Subcutaneous adipose tissue (tissue), 4 donors: Measurements from ENCODE around the gene EGF. TPM values are rescaled to one million over a fixed set of nuclear protein-coding genes. Genes with fewer than 3 reads are reported as not detected.

Experiments
- total RNA-seq, 4 donors: library from RNA; depleted of rRNA; stranded (reverse); fragments of >200 nt; gene quantifications; one replicate each; pipeline ENCODE4 v1.1.0, GENCODE V29; 2016
- TF ChIP-seq, protein P1 (sequence below): fragments of 450-650 bp; IDR thresholded peaks from one replicate; pipeline ENCODE4 v1.5.1; 2016; ENCODE audit warnings: low read depth, mild to moderate bottlenecking, control low read depth, antibody characterized with exemption, moderate library complexity

EGF gene
- total RNA-seq, result not detected

DNA sequence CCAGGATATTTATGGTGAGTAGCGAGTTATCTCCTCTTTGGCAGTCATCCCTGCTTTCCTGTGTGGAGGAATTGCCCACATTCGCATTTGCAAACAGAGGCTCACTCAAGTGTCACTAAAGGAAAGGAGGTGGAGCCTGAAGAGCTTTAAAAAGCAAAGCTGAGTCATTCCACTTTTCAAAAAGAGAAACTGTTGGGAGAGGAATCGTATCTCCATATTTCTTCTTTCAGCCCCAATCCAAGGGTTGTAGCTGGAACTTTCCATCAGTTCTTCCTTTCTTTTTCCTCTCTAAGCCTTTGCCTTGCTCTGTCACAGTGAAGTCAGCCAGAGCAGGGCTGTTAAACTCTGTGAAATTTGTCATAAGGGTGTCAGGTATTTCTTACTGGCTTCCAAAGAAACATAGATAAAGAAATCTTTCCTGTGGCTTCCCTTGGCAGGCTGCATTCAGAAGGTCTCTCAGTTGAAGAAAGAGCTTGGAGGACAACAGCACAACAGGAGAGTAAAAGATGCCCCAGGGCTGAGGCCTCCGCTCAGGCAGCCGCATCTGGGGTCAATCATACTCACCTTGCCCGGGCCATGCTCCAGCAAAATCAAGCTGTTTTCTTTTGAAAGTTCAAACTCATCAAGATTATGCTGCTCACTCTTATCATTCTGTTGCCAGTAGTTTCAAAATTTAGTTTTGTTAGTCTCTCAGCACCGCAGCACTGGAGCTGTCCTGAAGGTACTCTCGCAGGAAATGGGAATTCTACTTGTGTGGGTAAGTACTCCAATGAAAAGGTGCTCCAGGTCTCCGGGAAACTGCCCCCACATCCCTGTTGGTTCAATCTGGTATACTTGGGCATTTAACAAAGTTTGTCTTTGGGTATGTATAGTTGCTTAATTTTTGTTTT lies at the start of gene EGF:
Gene EGF, plus strand, starts transcription at position 178 of the 890 bp plus-strand sequence. Its CDS starts 453 bp downstream, at position 631.
- TF ChIP-seq, protein P1, sequence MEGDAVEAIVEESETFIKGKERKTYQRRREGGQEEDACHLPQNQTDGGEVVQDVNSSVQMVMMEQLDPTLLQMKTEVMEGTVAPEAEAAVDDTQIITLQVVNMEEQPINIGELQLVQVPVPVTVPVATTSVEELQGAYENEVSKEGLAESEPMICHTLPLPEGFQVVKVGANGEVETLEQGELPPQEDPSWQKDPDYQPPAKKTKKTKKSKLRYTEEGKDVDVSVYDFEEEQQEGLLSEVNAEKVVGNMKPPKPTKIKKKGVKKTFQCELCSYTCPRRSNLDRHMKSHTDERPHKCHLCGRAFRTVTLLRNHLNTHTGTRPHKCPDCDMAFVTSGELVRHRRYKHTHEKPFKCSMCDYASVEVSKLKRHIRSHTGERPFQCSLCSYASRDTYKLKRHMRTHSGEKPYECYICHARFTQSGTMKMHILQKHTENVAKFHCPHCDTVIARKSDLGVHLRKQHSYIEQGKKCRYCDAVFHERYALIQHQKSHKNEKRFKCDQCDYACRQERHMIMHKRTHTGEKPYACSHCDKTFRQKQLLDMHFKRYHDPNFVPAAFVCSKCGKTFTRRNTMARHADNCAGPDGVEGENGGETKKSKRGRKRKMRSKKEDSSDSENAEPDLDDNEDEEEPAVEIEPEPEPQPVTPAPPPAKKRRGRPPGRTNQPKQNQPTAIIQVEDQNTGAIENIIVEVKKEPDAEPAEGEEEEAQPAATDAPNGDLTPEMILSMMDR, result no peak

DNA sequence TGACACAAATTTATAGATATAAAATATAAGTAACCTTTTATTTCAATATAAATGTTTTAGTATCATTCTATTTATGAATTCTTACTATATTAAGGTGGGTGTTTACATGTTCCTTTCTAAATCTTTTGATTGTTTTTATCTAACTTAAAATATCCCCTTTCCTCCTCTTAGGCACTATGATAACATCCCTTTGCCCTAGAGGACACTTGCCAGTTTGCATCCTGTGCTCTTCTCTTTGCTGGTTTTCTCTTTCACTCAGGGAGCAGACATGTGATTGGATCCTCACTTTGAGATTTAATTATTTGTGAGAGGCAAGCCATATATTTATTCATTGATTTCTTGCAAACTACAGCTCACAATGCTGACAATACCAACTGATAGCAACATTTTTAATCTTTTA lies 48.5 kb upstream of the EGF start:
- TF ChIP-seq, protein P1, result no peak

DNA sequence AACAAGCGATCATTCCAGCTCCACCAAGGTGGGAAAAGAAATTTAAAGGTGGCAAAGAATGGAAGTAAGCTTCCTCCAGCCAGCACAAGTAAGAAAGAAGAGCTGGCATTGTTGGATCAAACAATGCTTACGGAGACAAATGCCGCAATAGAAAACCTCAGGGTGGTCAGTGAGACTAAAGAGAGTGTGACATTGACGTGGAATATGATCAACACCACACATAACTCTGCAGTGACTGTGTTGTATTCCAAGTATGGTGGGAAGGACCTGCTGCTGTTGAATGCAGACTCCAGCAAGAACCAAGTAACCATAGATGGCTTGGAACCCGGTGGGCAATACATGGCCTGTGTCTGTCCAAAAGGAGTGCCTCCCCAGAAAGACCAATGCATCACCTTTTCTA lies 42.6 kb upstream of the EGF start:
- TF ChIP-seq, protein P1, result no peak

DNA sequence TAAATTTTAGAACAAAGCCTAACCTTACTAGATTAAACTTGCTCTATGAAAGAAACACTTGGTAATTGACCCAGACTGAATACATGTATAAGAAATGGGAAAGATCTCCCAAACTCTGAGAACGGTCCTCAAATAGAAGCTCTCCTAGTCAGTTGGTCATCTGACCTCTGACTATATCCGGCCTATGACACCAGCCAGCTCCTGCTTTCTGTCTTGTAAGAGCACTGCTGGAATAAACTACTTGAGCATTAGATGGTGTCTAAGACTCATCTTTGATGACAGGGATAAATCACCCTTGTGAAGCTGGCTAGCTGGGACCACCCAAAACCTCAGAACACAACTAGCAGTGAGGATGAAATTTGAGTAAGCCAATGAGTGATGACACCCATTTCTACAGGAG lies 40.6 kb upstream of the EGF start:
- TF ChIP-seq, protein P1, result no peak

DNA sequence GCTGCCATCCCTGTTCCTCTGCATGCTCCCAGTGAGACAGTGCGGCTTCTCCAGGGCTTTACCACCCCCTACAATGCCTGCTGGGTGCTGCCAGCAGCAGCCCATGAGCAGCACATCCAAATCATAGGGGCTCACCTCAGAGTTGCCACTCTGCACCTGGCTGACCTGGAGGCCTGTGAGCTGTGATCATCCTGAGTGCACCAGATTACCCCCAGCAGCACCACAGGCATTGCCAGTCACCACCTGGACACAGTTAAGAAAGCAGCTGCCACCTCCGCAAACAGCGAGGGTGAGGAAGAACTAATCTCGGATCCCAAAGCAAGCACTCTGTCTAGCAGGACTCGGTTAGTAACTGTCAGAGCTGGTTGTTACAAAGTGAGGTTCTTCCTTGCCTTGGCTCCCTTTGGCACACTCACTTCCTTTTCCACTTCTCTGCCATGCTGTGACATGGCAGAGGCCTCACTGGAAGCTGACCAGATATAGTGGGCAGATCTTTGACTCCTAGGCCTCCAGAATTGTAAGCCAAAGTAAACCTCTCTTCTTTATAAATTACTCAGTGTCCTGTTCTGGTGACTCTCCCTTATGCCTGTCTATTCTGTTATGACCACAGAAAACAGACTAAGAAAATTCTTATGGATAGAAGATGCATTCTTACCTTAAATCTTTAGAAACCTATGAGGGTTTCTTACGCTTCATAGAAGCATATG lies 39.6 kb upstream of the EGF start:
- TF ChIP-seq, protein P1, result no peak

DNA sequence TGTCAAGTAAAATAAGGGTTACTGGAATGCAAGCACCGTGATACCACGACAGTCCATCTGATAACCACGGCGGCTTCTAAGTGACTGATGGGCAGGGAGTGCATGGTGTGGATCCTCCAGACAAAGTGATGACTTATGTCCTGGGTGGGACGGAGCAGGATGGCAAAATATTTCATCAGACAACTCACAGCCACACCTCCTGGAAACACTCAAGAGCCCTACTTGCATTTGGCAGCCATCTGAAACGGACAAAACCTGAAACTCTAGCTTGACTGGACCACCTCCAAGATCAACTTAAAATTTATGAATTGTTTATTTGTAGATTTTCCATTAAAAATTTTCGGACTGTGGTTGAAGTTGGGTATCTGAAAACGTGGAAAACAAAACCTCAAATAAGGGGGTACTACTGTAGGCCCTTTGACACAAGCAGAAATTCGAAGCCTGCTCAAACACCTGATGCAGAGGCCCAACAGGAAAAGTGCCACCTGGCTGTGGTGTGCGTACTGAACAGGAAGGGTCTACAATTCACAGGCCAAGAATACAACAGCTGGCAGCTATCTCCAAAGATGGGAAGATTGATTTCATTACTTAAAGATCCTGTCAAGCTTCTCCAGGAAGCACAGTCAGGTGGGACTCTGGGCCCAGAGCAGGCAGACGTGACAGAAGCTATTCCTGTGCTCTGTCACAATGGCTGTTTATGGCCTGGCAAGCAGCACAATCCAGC lies 38.7 kb upstream of the EGF start:
- TF ChIP-seq, protein P1, result no peak

DNA sequence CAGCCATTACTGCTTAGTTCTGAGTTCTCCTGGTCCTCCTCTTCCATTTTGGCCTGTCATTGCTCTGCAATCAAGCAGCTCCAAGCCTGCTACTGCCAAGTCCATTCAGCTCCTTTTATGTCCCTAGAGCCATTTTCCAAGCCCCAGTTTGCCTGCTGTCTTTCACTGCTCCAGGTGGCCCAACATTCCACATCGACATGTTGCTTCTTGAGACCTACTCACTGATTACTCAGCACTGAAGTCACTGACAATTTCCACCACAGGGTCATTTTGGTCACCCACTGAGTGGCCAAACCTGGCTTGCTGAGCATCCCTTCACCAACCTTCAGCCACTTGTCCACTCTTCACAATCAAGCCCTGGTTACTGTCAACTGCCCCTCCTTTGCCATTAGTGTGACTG lies 37.6 kb upstream of the EGF start:
- TF ChIP-seq, protein P1, result no peak
